ENCODE results near the gene VWF. TPM values are rescaled to one million over a fixed set of nuclear protein-coding genes. Genes with fewer than 3 reads are reported as not detected.

Gene VWF
- total and polyA plus RNA-seq, 2 of the 13 experiments (the other 11 are each of a cell fraction or from before 2014, with no cell fraction given) = 0.20 to 0.25 TPM

GRCh38 chr12:6026998-6027397 is 97.5 kb downstream of the VWF start:
- H3K4me1 ChIP-seq (ENCODE audit: insufficient read depth, low read length) = no peaks in the 10 kb centered on the region
- no peak overlapping the region for H3K4me2 ChIP-seq (ENCODE audit: low read depth, low read length)
- WGBS (ENCODE audit: low lambda C conversion rate) = 54% methylated on average over 6 of the region's 6 CpGs
- ChIA-PET POLR2A (no interaction called here), CTCF (ENCODE audit: low intra/inter-chr PET ratio, low total read pairs) (no interaction called here)
- ATAC-seq (no peak), DNase-seq (ENCODE audit: low spot score) (no peak), FAIRE-seq (no peak)
- no peaks in the 10 kb centered on the region; a peak in 1 of 5 replicates for H3K27me3 ChIP-seq (ENCODE audit: control insufficient read depth in 1 of 2, insufficient read depth in 2 of 2, low read length in 2 of 2)
- H4K20me1 ChIP-seq (ENCODE audit: insufficient read depth, low read length) = no peaks in the 10 kb centered on the region
- no peaks in the 10 kb centered on the region for H3K79me2 ChIP-seq (ENCODE audit: insufficient read depth, low read length)
- H2AFZ ChIP-seq (ENCODE audit: low read length) = no peak overlapping the region
- no peak overlapping the region for H3K9ac ChIP-seq (ENCODE audit: insufficient read depth, low read depth, low read length)
- intact Hi-C loops (cut with micrococcal nuclease; ENCODE audit: unreplicated experiment) (no loop called here), in situ Hi-C loops (cut with HindIII; ENCODE audit: extremely low pct_ligation_motif_present, low pct_unique_long_range_greater_than_20kb) (no loop called here)
- H3K36me3 ChIP-seq (replicated peaks in 1 of 2; ENCODE audit: control insufficient read depth in 1 of 2, insufficient read depth in 2 of 2, low read length in 2 of 2) = no peaks in the 10 kb centered on the region
- no peak overlapping the region for H3K4me3 ChIP-seq (replicated peaks in 1 of 3; ENCODE audit: insufficient read depth in 1 of 3, low read depth in 2 of 3, low read length in 3 of 3)
- no peak overlapping the region for H3K27ac ChIP-seq (ENCODE audit: extremely low read length, insufficient read depth, low read length)
- H3K9me3 ChIP-seq (ENCODE audit: low read length) = no peaks in the 10 kb centered on the region; the same call in 1 of the 2 replicates
- BruUV-seq (replicated peaks) = no TSS peak
- TF ChIP-seq YEATS2 (CRISPR knock-in tag; IDR thresholded peaks at IDR 0.05; ENCODE audit: borderline replicate concordance) (no peak), ZNF878 (CRISPR knock-in tag; IDR thresholded peaks at IDR 0.05) (no peak), PAXIP1 (CRISPR knock-in tag; conservative IDR thresholded peaks at IDR 0.05) (no peak), JUNB (CRISPR knock-in tag; IDR thresholded peaks at IDR 0.05; ENCODE audit: borderline replicate concordance) (no peak), MYNN (CRISPR knock-in tag; IDR thresholded peaks at IDR 0.05; ENCODE audit: low read depth) (no peak), PHF8 (CRISPR knock-in tag; IDR thresholded peaks at IDR 0.05) (no peak), HOMEZ (CRISPR knock-in tag; IDR thresholded peaks at IDR 0.05; ENCODE audit: low read depth) (no peak), ZFP90 (CRISPR knock-in tag; IDR thresholded peaks at IDR 0.05; ENCODE audit: borderline replicate concordance) (no peak), ZNF44 (CRISPR knock-in tag; IDR thresholded peaks at IDR 0.05) (no peak), GTF2F1 (IDR thresholded peaks at IDR 0.05; ENCODE audit: low read length) (no peak), ZNF230 (CRISPR knock-in tag; IDR thresholded peaks at IDR 0.05) (no peak), ZNF224 (CRISPR knock-in tag; IDR thresholded peaks at IDR 0.05) (no peak), ZNF776 (CRISPR knock-in tag; IDR thresholded peaks at IDR 0.05) (no peak), FOXJ3 (CRISPR knock-in tag; IDR thresholded peaks at IDR 0.05; ENCODE audit: borderline replicate concordance) (no peak), CTCF (CRISPR knock-in tag; IDR thresholded peaks at IDR 0.05) (no peak), ZNF790 (CRISPR knock-in tag; IDR thresholded peaks at IDR 0.05; ENCODE audit: borderline replicate concordance) (no peak), ZZZ3 (CRISPR knock-in tag; IDR thresholded peaks at IDR 0.05; ENCODE audit: borderline replicate concordance) (no peak)
- TF ChIP-seq, protein P1, sequence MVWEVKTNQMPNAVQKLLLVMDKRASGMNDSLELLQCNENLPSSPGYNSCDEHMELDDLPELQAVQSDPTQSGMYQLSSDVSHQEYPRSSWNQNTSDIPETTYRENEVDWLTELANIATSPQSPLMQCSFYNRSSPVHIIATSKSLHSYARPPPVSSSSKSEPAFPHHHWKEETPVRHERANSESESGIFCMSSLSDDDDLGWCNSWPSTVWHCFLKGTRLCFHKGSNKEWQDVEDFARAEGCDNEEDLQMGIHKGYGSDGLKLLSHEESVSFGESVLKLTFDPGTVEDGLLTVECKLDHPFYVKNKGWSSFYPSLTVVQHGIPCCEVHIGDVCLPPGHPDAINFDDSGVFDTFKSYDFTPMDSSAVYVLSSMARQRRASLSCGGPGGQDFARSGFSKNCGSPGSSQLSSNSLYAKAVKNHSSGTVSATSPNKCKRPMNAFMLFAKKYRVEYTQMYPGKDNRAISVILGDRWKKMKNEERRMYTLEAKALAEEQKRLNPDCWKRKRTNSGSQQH (CRISPR knock-in tag; IDR thresholded peaks at IDR 0.05; ENCODE audit: low read depth) = no peak

Measured in HepG2 (cell line).